HepG2 (cell line): Measurements from ENCODE around the gene MT1M. TPM values are rescaled to one million over a fixed set of nuclear protein-coding genes. Genes with fewer than 3 reads are reported as not detected.

Experiments
- ATAC-seq: fragments of 200-7000 bp; cut with Tn5 transposase; 3 replicates; pipeline ENCODE4 v1.9.1; 2020; ENCODE audit warnings: mild to moderate bottlenecking, moderate library complexity
- BruUV-seq: library from RNA; stranded (reverse); fragments of 400-500 nt; replicated peaks from 2 replicates; lab custom pipeline; 2021; lab: Mats Ljungman, UMichigan
- CTCF ChIA-PET: fragments of 300-600 bp; formaldehyde crosslinking; extraction: SDS; loops from one replicate; lab custom pipeline; 2021; ENCODE audit warnings: low total read pairs, inconsistent platforms, low intra/inter-chr PET ratio; lab: Yijun Ruan, JAX
- POLR2A ChIA-PET: fragments of 350-600 bp; sonication (Branson Sonifier 250); formaldehyde crosslinking; loops from one replicate; lab custom pipeline; 2020; ENCODE audit warnings: antibody characterized with exemption, inconsistent platforms; lab: Yijun Ruan, JAX
- DNase-seq: peaks from one replicate; pipeline ENCODE4 v3.0.0-alpha.2; 2015; ENCODE audit warnings: low spot score
- FAIRE-seq: peaks from 3 replicates; lab custom pipeline; 2011; peaks lifted over from hg19 to GRCh38; lab: Jason Lieb, UNC
- H2AFZ ChIP-seq: one replicate; pipeline ENCODE4 v1.6.1; 2011; ENCODE audit warnings: low read length, inconsistent platforms
- H3K27ac ChIP-seq: fragments of 300-600 bp; 3 replicates; pipeline ENCODE4 v1.8.0; 2011; ENCODE audit warnings: mixed run types, mild to moderate bottlenecking, mixed read lengths, low read length, inconsistent platforms; ENCODE audit not compliant: insufficient read depth; ENCODE audit errors: extremely low read length
- H3K27me3 ChIP-seq, 2 experiments: fragments of 200-600 bp in 1 of 2; 2 replicates in 1 of 2; 3 replicates in 1 of 2; pipeline versions ENCODE4 v1.6.0 to v1.8.0; 2011; ENCODE audit warnings: low read length in 2 of 2, mild to moderate bottlenecking in 2 of 2, moderate library complexity in 2 of 2, inconsistent platforms in 1 of 2; ENCODE audit not compliant: insufficient read depth in 2 of 2, control insufficient read depth in 1 of 2
- H3K36me3 ChIP-seq, 2 experiments: fragments of 200-600 bp in 1 of 2; replicated peaks in 1 of 2; 2 replicates in 1 of 2; 3 replicates in 1 of 2; pipeline versions ENCODE4 v1.5.1 to v1.8.0; 2011; ENCODE audit warnings: low read length in 2 of 2, inconsistent platforms in 1 of 2; ENCODE audit not compliant: insufficient read depth in 2 of 2, control insufficient read depth in 1 of 2
- H3K4me1 ChIP-seq: 2 replicates; pipeline ENCODE4 v1.5.1; 2012; ENCODE audit warnings: low read length, inconsistent platforms; ENCODE audit not compliant: insufficient read depth
- H3K4me2 ChIP-seq: 2 replicates; pipeline ENCODE4 v1.6.0; 2011; ENCODE audit warnings: low read depth, low read length, inconsistent platforms
- H3K4me3 ChIP-seq, 3 experiments: fragments of 200-600 bp in 1 of 3; sonication (generic), shearing (Covaris generic) in 1 of 3; replicated peaks in 1 of 3; 2 replicates each; pipeline ENCODE4 v1.5.1; 2011 to 2016; ENCODE audit warnings: low read length in 3 of 3, inconsistent platforms in 2 of 3, low read depth in 2 of 3, mild to moderate bottlenecking in 2 of 3, control low read depth in 1 of 3, mixed read lengths in 1 of 3; ENCODE audit not compliant: insufficient read depth in 1 of 3
- H3K79me2 ChIP-seq: one replicate; pipeline ENCODE4 v1.6.1; 2011; ENCODE audit warnings: low read length, inconsistent platforms; ENCODE audit not compliant: insufficient read depth
- H3K9ac ChIP-seq: 2 replicates; pipeline ENCODE4 v1.6.0; 2011; ENCODE audit warnings: mild to moderate bottlenecking, low read depth, low read length, inconsistent platforms; ENCODE audit not compliant: insufficient read depth
- H3K9me3 ChIP-seq: 2 replicates; pipeline ENCODE4 v1.5.1; 2012; ENCODE audit warnings: mild to moderate bottlenecking, low read length
- H4K20me1 ChIP-seq: 2 replicates; pipeline ENCODE4 v1.6.0; 2011; ENCODE audit warnings: inconsistent platforms, mild to moderate bottlenecking, low read length, moderate library complexity; ENCODE audit not compliant: insufficient read depth
- AKAP8 ChIP-seq: sonication (generic); formaldehyde crosslinking; IDR thresholded peaks from 2 replicates; pipeline ENCODE4 v1.5.1; 2020; ENCODE audit warnings: mild to moderate bottlenecking, missing genetic modification reagents
- HNRNPK ChIP-seq: fragments of 200-400 bp; formaldehyde crosslinking; IDR thresholded peaks from 2 replicates; pipeline ENCODE4 v1.6.1; 2018; ENCODE audit warnings: low read length, low read depth, moderate library complexity, mild to moderate bottlenecking; ENCODE audit not compliant: poor library complexity, severe bottlenecking
- MAFG ChIP-seq: sonication (generic); formaldehyde crosslinking; IDR thresholded peaks from 2 replicates; pipeline ENCODE4 v1.5.1; 2020; ENCODE audit warnings: mild to moderate bottlenecking, missing genetic modification reagents
- PAWR ChIP-seq: sonication (generic); formaldehyde crosslinking; IDR thresholded peaks from 2 replicates; pipeline ENCODE4 v1.4.0; 2020; ENCODE audit warnings: missing genetic modification reagents, mild to moderate bottlenecking, borderline replicate concordance
- SP2 ChIP-seq: sonication (generic); formaldehyde crosslinking; IDR thresholded peaks from 2 replicates; pipeline ENCODE4 v1.5.1; 2020; ENCODE audit warnings: mild to moderate bottlenecking, missing genetic modification reagents
- ZFX ChIP-seq: sonication (generic); formaldehyde crosslinking; IDR thresholded peaks from 2 replicates; pipeline ENCODE4 v1.4.0; 2020; ENCODE audit warnings: mild to moderate bottlenecking, low read depth, missing genetic modification reagents, moderate library complexity
- ZNF329 ChIP-seq: sonication (generic); formaldehyde crosslinking; IDR thresholded peaks from 2 replicates; pipeline ENCODE4 v1.9.0; 2021; ENCODE audit warnings: low read depth, mild to moderate bottlenecking, missing genetic modification reagents
- ZNF343 ChIP-seq: sonication (generic); formaldehyde crosslinking; IDR thresholded peaks from 2 replicates; pipeline ENCODE4 v1.4.0; 2020; ENCODE audit warnings: mild to moderate bottlenecking, missing genetic modification reagents
- ZNF354B ChIP-seq: sonication (generic); formaldehyde crosslinking; IDR thresholded peaks from 2 replicates; pipeline ENCODE4 v1.8.0; 2022; ENCODE audit warnings: mild to moderate bottlenecking, missing genetic modification reagents
- ZNF572 ChIP-seq: sonication (generic); formaldehyde crosslinking; IDR thresholded peaks from 2 replicates; pipeline ENCODE4 v1.5.1; 2020; ENCODE audit warnings: mild to moderate bottlenecking, missing genetic modification reagents
- ZNF607 ChIP-seq: sonication (generic); formaldehyde crosslinking; IDR thresholded peaks from 2 replicates; pipeline ENCODE4 v1.5.1; 2020; ENCODE audit warnings: missing genetic modification reagents, mild to moderate bottlenecking, borderline replicate concordance
- ZNF782 ChIP-seq: sonication (generic); formaldehyde crosslinking; IDR thresholded peaks from 2 replicates; pipeline ENCODE4 v1.4.0; 2020; ENCODE audit warnings: missing genetic modification reagents, mild to moderate bottlenecking, borderline replicate concordance
- whole genome bisulfite sequencing: methylation state at CpG from one replicate; pipeline ENCODE4 v1.1.6; 2017; ENCODE audit warnings: low lambda C conversion rate; 5-methylcytosine and 5-hydroxymethylcytosine counted together
- in situ Hi-C: cut with HindIII; loops from 2 replicates; pipeline ENCODE4 v1.10.0; 2017; ENCODE audit warnings: low pct_unique_long_range_greater_than_20kb; ENCODE audit not compliant: extremely low pct_ligation_motif_present
- intact Hi-C: fragments of 100-400 bp; cut with micrococcal nuclease; formaldehyde crosslinking; loops from one replicate; pipeline ENCODE4 v1.10.0; 2022; ENCODE audit not compliant: unreplicated experiment
- polyA plus RNA-seq, 8 experiments: library from polyadenylated mRNA; depleted of rRNA in 3 of 8; stranded (reverse) in 7 of 8; unstranded in 1 of 8; fragments of >200 nt; fragmentation: Illumina TruSeq in 4 of 8; extraction: Trizol in 4 of 8; gene quantifications; 2 replicates each; pipeline versions ENCODE4 v1.2.1 to v1.2.3, GENCODE V29; 2011 to 2016; ENCODE audit warnings: low read depth in 4 of 8, missing spikeins in 1 of 8, mixed read lengths in 1 of 8; ENCODE audit not compliant: insufficient read depth in 1 of 8
- total RNA-seq, 5 experiments: library from RNA; depleted of rRNA; stranded (reverse); fragments of >200 nt; fragmentation: Illumina TruSeq; extraction: Trizol; gene quantifications; 2 replicates each; pipeline ENCODE4 v1.2.3, GENCODE V29; 2016; ENCODE audit warnings: low read depth in 1 of 5
- TF ChIP-seq, protein P1 (sequence below): sonication (generic); formaldehyde crosslinking; IDR thresholded peaks from 2 replicates; pipeline ENCODE4 v1.4.0; 2020; ENCODE audit warnings: missing genetic modification reagents
- TF ChIP-seq, protein P2 (sequence below): sonication (generic); formaldehyde crosslinking; IDR thresholded peaks from 2 replicates; pipeline ENCODE4 v1.8.0; 2022; ENCODE audit warnings: missing genetic modification reagents, mild to moderate bottlenecking, borderline replicate concordance

Gene MT1M
- total and polyA plus RNA-seq, 2 of the 13 experiments (the other 11 are each of a cell fraction or from before 2014, with no cell fraction given), result 4.6 TPM; not detected in 1

DNA sequence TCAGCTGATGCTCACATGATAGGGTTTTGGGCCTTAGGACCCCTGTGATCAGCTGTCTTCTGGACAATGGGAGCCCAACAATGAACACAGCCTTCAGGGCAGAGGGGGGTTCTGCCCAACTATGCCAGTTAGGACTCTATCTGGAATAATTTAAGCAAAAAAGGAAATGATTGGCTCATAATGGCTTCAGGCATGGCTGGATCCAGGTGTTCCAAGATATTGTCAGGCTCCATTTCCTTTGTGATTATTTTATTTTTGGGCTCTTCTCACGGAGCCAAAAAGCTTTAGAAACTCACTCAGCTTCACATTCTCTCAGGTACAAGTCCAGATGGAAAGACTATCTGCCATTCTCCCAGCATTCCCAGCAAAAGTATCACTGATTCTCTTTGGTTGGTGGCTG lies 27.0 kb upstream of the MT1M start:
- peaks cover 55% of the 10 kb centered on the region for H3K4me1 ChIP-seq
- DNase-seq, result no peak
- no peak overlapping the region for H3K9ac ChIP-seq
- ChIA-PET CTCF (no interaction called here), POLR2A (interaction anchor here (2.3 to 3.4 kb wide), 2 partner anchors 21 to 154 kb away, joined by 11 to 39 read pairs; partner anchors contain the start of genes MT1E, NUDT21 and OGFOD1)
- H3K27me3 ChIP-seq, result peaks cover 0 to 7% of the 10 kb centered on the region in 2 experiments; a peak in 2 of 5 replicates
- no peaks in the 10 kb centered on the region for H3K9me3 ChIP-seq
- intact Hi-C loops (loop anchor here (10.0 kb wide), 2 partner anchors 49 to 259 kb away; partner anchors contain the start of genes MT1B, MT1F and SLC12A3), in situ Hi-C loops (no loop called here)
- 48% methylated on average over 1 of the region's 1 CpG for WGBS
- no TSS peak for BruUV-seq
- no peaks in the 10 kb centered on the region for H3K36me3 ChIP-seq
- TF ChIP-seq ZNF782 (CRISPR knock-in tag), result no peak
- TF ChIP-seq ZNF329 (CRISPR knock-in tag), result peak; percentile 98
- no peak for TF ChIP-seq PAWR (CRISPR knock-in tag)
- 0 out of 2 replicates have a peak, but pooled peaks have one; percentile 34 for TF ChIP-seq ZNF607 (CRISPR knock-in tag)
- no peak for TF ChIP-seq ZNF343
- TF ChIP-seq, protein P1, sequence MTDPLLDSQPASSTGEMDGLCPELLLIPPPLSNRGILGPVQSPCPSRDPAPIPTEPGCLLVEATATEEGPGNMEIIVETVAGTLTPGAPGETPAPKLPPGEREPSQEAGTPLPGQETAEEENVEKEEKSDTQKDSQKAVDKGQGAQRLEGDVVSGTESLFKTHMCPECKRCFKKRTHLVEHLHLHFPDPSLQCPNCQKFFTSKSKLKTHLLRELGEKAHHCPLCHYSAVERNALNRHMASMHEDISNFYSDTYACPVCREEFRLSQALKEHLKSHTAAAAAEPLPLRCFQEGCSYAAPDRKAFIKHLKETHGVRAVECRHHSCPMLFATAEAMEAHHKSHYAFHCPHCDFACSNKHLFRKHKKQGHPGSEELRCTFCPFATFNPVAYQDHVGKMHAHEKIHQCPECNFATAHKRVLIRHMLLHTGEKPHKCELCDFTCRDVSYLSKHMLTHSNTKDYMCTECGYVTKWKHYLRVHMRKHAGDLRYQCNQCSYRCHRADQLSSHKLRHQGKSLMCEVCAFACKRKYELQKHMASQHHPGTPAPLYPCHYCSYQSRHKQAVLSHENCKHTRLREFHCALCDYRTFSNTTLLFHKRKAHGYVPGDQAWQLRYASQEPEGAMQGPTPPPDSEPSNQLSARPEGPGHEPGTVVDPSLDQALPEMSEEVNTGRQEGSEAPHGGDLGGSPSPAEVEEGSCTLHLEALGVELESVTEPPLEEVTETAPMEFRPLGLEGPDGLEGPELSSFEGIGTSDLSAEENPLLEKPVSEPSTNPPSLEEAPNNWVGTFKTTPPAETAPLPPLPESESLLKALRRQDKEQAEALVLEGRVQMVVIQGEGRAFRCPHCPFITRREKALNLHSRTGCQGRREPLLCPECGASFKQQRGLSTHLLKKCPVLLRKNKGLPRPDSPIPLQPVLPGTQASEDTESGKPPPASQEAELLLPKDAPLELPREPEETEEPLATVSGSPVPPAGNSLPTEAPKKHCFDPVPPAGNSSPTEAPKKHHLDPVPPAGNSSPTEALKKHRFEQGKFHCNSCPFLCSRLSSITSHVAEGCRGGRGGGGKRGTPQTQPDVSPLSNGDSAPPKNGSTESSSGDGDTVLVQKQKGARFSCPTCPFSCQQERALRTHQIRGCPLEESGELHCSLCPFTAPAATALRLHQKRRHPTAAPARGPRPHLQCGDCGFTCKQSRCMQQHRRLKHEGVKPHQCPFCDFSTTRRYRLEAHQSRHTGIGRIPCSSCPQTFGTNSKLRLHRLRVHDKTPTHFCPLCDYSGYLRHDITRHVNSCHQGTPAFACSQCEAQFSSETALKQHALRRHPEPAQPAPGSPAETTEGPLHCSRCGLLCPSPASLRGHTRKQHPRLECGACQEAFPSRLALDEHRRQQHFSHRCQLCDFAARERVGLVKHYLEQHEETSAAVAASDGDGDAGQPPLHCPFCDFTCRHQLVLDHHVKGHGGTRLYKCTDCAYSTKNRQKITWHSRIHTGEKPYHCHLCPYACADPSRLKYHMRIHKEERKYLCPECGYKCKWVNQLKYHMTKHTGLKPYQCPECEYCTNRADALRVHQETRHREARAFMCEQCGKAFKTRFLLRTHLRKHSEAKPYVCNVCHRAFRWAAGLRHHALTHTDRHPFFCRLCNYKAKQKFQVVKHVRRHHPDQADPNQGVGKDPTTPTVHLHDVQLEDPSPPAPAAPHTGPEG (CRISPR knock-in tag), result no peak
- TF ChIP-seq AKAP8 (CRISPR knock-in tag), result no peak
- TF ChIP-seq, protein P2, sequence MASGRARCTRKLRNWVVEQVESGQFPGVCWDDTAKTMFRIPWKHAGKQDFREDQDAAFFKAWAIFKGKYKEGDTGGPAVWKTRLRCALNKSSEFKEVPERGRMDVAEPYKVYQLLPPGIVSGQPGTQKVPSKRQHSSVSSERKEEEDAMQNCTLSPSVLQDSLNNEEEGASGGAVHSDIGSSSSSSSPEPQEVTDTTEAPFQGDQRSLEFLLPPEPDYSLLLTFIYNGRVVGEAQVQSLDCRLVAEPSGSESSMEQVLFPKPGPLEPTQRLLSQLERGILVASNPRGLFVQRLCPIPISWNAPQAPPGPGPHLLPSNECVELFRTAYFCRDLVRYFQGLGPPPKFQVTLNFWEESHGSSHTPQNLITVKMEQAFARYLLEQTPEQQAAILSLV (CRISPR knock-in tag), result peak; percentile 32; the same call in 1 of the 2 replicates
- no peak for TF ChIP-seq ZNF572
- no peak for TF ChIP-seq ZFX
- TF ChIP-seq MAFG, result no peak
- TF ChIP-seq ZNF354B (CRISPR knock-in tag), result no peak
- TF ChIP-seq HNRNPK, result no peak
- 0 out of 2 replicates have a peak, but pooled peaks have one; percentile 28 for TF ChIP-seq SP2 (CRISPR knock-in tag)
- H3K4me2 ChIP-seq, result peak overlapping the region; percentile 91; the same call in 1 of the 2 replicates
- H3K4me3 ChIP-seq, result no peak overlapping the region
- H2AFZ ChIP-seq, result no peak overlapping the region
- H4K20me1 ChIP-seq, result no peaks in the 10 kb centered on the region
- no peak for ATAC-seq
- no peak overlapping the region for H3K27ac ChIP-seq
- H3K79me2 ChIP-seq, result no peaks in the 10 kb centered on the region
- FAIRE-seq, result no peak
